K562 (cell line): Measurements from ENCODE around the gene KCNK7. TPM values are rescaled to one million over a fixed set of nuclear protein-coding genes. Genes with fewer than 3 reads are reported as not detected.

ENCODE experiments used
- BHLHE40 ChIP-seq: IDR thresholded peaks from 2 replicates; pipeline ENCODE4 v1.6.1; 2011; ENCODE audit warnings: low read length, improper control_type of control experiment
- CBFB ChIP-seq: sonication (generic); formaldehyde crosslinking; IDR thresholded peaks from 2 replicates; pipeline ENCODE4 v1.4.0; 2020; ENCODE audit warnings: mild to moderate bottlenecking, missing genetic modification reagents
- CBX5 ChIP-seq: IDR thresholded peaks from 2 replicates; pipeline ENCODE4 v1.6.1; 2014; ENCODE audit warnings: low read depth, borderline replicate concordance
- EGR1 ChIP-seq: fragments of 450-650 bp; conservative IDR thresholded peaks from 2 replicates; pipeline ENCODE4 v1.6.1; 2017; ENCODE audit warnings: mild to moderate bottlenecking
- ILK ChIP-seq: fragments of 450-650 bp; IDR thresholded peaks from 2 replicates; pipeline ENCODE4 v1.6.1; 2016; ENCODE audit warnings: missing genetic modification characterization, low read depth, mild to moderate bottlenecking, missing compliant biosample characterization, moderate library complexity, borderline replicate concordance
- JUN ChIP-seq, 2 experiments: sonication (generic) in 1 of 2; formaldehyde crosslinking in 1 of 2; IDR thresholded peaks; 2 replicates each; pipeline versions ENCODE4 v1.6.1 to v1.8.0; 2012 to 2022; ENCODE audit warnings: borderline replicate concordance in 2 of 2, mild to moderate bottlenecking in 2 of 2, improper control_type of control experiment in 1 of 2, low read depth in 1 of 2, low read length in 1 of 2, missing genetic modification reagents in 1 of 2
- KDM5B ChIP-seq: fragments of 200-600 bp; sonication (generic); IDR thresholded peaks from 2 replicates; pipeline ENCODE4 v1.6.1; 2012; ENCODE audit warnings: low read depth, mild to moderate bottlenecking, moderate library complexity, low read length, control low read depth, inconsistent platforms; ENCODE audit not compliant: insufficient replicate concordance
- MCM2 ChIP-seq: fragments of 450-650 bp; IDR thresholded peaks from 2 replicates; pipeline ENCODE4 v1.6.1; 2017; ENCODE audit warnings: low read depth, mild to moderate bottlenecking
- MEF2A ChIP-seq: IDR thresholded peaks from 2 replicates; pipeline ENCODE4 v1.6.1; 2011; ENCODE audit warnings: low read depth, mild to moderate bottlenecking, low read length, moderate library complexity; ENCODE audit not compliant: control insufficient read depth
- NFIX ChIP-seq: fragments of 250-450 bp; sonication (Bioruptor Pico); IDR thresholded peaks from 2 replicates; pipeline ENCODE4 v1.4.0; 2020; ENCODE audit warnings: low read depth, mild to moderate bottlenecking, moderate library complexity
- PML ChIP-seq: IDR thresholded peaks from 2 replicates; pipeline ENCODE4 v1.6.1; 2012; ENCODE audit warnings: low read length, inconsistent platforms
- PURB ChIP-seq: sonication (generic); formaldehyde crosslinking; IDR thresholded peaks from 2 replicates; pipeline ENCODE4 v1.9.0; 2021; ENCODE audit warnings: low read depth, mild to moderate bottlenecking, missing genetic modification reagents
- SIRT6 ChIP-seq: IDR thresholded peaks from one replicate; pipeline ENCODE4 v1.6.1; 2012; ENCODE audit warnings: low read depth, mild to moderate bottlenecking, control low read depth, inconsistent platforms, low read length, moderate library complexity
- ZBTB7A ChIP-seq: IDR thresholded peaks from 2 replicates; pipeline ENCODE4 v1.6.1; 2011; ENCODE audit warnings: low read depth, mild to moderate bottlenecking, low read length, moderate library complexity, borderline replicate concordance; ENCODE audit not compliant: control insufficient read depth
- ZNF282 ChIP-seq: sonication (generic); formaldehyde crosslinking; IDR thresholded peaks from 2 replicates; pipeline ENCODE4 v1.8.1; 2023; ENCODE audit warnings: missing genetic modification reagents
- polyA plus RNA-seq, 8 experiments: library from polyadenylated mRNA; depleted of rRNA in 4 of 8; stranded (reverse) in 5 of 8; unstranded in 3 of 8; fragments of >200 nt; fragmentation: Nextera tagmentation in 2 of 8; fragmentation: Illumina TruSeq in 1 of 8; extraction: Ambion mirVana in 2 of 8; extraction: Trizol in 1 of 8; gene quantifications; 2 replicates each; pipeline versions ENCODE4 v1.2.1 to v1.2.3, GENCODE V29; 2011 to 2014; ENCODE audit warnings: inconsistent platforms in 1 of 8, missing spikeins in 1 of 8
- total RNA-seq, 7 experiments: library from RNA; depleted of rRNA in 6 of 7; stranded (reverse); fragments of >200 nt in 6 of 7; fragmentation: Illumina TruSeq in 2 of 7; extraction: Trizol in 2 of 7; gene quantifications; 2 replicates each; pipeline versions ENCODE4 v1.2.1 to v1.2.3, GENCODE V29; 2011 to 2021; ENCODE audit warnings: low replicate concordance in 1 of 7
- TF ChIP-seq, protein P1 (sequence below), 2 experiments: fragments of 450-650 bp in 1 of 2; sonication (generic) in 1 of 2; formaldehyde crosslinking in 1 of 2; IDR thresholded peaks; 2 replicates each; pipeline versions ENCODE4 v1.7.1 to v1.9.0; 2016 to 2022; ENCODE audit warnings: inconsistent platforms in 1 of 2, mild to moderate bottlenecking in 1 of 2, missing genetic modification reagents in 1 of 2
- TF ChIP-seq, protein P2 (sequence below): sonication (generic); formaldehyde crosslinking; IDR thresholded peaks from 2 replicates; pipeline ENCODE4 v1.8.1; 2023; ENCODE audit warnings: mild to moderate bottlenecking, missing genetic modification reagents, moderate library complexity

Gene KCNK7
- total and polyA plus RNA-seq, 9 of the 15 experiments (the other 6 are each of a cell fraction or from before 2014, with no cell fraction given): 0.07 to 0.40 TPM; not detected in 7

DNA sequence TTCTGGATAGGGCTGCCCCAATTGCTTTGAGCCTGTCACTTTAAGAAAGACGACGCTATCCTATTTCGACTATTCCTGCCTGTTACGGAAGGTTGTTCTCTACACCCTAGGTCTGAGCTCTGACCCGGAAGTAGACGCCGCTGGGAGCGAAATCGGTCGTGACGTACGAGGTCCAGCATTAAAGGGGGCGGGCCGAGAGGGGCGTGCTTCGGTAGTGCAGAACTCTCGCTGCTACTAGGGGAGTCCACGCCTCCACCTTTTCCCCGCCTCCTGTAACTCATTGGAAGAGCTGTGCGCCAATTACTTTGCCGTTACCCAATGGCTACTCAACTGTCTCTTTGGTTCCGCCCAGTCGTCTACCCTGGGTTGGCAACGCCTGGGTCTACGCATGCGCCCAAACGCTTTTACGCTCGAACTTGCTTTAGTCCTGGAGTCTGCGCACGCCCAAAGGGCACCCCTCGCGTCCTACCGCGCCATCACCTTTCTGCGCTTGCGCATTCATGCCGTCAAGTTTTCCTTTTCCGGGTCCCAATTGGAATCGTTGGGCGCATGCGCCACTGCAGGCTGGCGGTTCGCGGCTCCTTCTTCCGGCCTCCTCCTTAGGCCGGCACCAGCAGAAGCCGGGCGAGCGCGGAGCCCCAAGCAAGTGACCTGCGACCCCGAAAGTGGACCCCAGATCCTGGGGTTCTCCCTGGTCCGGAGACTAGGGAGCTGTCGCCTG, 19.8 kb upstream of the KCNK7 start, which contains the start of gene PCNX3 (continued):
- TF ChIP-seq JUN (IDR thresholded peaks at IDR 0.05; ENCODE audit: borderline replicate concordance, low read depth, low read length): peak; percentile 38; the same call in 1 of the 2 replicates
- no peak for TF ChIP-seq JUN (CRISPR knock-in tag; IDR thresholded peaks at IDR 0.05; ENCODE audit: borderline replicate concordance)
- no peak for TF ChIP-seq ZNF282 (CRISPR knock-in tag)
- 0 out of 2 replicates have a peak, but pooled peaks have one; percentile 17 for TF ChIP-seq MEF2A
- no peak for TF ChIP-seq KDM5B
- peak; percentile 34; the same call in 1 of the 2 replicates for TF ChIP-seq BHLHE40
- no peak for TF ChIP-seq CBX5
- TF ChIP-seq ZBTB7A: no peak; the same call in 1 of the 2 replicates
- TF ChIP-seq ILK (tag): no peak
- TF ChIP-seq SIRT6: no peak
- TF ChIP-seq EGR1: peak; percentile 55; the same call in 1 of the 2 replicates
- TF ChIP-seq, protein P1, sequence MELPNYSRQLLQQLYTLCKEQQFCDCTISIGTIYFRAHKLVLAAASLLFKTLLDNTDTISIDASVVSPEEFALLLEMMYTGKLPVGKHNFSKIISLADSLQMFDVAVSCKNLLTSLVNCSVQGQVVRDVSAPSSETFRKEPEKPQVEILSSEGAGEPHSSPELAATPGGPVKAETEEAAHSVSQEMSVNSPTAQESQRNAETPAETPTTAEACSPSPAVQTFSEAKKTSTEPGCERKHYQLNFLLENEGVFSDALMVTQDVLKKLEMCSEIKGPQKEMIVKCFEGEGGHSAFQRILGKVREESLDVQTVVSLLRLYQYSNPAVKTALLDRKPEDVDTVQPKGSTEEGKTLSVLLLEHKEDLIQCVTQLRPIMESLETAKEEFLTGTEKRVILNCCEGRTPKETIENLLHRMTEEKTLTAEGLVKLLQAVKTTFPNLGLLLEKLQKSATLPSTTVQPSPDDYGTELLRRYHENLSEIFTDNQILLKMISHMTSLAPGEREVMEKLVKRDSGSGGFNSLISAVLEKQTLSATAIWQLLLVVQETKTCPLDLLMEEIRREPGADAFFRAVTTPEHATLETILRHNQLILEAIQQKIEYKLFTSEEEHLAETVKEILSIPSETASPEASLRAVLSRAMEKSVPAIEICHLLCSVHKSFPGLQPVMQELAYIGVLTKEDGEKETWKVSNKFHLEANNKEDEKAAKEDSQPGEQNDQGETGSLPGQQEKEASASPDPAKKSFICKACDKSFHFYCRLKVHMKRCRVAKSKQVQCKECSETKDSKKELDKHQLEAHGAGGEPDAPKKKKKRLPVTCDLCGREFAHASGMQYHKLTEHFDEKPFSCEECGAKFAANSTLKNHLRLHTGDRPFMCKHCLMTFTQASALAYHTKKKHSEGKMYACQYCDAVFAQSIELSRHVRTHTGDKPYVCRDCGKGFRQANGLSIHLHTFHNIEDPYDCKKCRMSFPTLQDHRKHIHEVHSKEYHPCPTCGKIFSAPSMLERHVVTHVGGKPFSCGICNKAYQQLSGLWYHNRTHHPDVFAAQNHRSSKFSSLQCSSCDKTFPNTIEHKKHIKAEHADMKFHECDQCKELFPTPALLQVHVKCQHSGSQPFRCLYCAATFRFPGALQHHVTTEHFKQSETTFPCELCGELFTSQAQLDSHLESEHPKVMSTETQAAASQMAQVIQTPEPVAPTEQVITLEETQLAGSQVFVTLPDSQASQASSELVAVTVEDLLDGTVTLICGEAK (IDR thresholded peaks at IDR 0.05): peak; percentile 96
- TF ChIP-seq, protein P1 (CRISPR knock-in tag; IDR thresholded peaks at IDR 0.05): no peak
- TF ChIP-seq MCM2: no peak
- TF ChIP-seq, protein P2, sequence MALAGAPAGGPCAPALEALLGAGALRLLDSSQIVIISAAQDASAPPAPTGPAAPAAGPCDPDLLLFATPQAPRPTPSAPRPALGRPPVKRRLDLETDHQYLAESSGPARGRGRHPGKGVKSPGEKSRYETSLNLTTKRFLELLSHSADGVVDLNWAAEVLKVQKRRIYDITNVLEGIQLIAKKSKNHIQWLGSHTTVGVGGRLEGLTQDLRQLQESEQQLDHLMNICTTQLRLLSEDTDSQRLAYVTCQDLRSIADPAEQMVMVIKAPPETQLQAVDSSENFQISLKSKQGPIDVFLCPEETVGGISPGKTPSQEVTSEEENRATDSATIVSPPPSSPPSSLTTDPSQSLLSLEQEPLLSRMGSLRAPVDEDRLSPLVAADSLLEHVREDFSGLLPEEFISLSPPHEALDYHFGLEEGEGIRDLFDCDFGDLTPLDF (CRISPR knock-in tag): no peak
- TF ChIP-seq NFIX (CRISPR knock-in tag): no peak
- TF ChIP-seq CBFB (CRISPR knock-in tag): no peak
- TF ChIP-seq PURB (CRISPR knock-in tag): no peak
- 0 out of 2 replicates have a peak, but pooled peaks have one; percentile 32 for TF ChIP-seq PML
